Stimulated activated CD8-positive, alpha-beta memory T cell treated with anti-CD3 and anti-CD28 coated beads, Interleukin-15, amount 100 ng/mL, for 48 hours (primary cell): ENCODE measurements around the gene BCL11A.

Source experiments
- DNase-seq, 2 donors: peaks; one replicate each; pipeline ENCODE4 v3.0.0-alpha.2; 2020; ENCODE audit warnings: low read depth in 2 of 2

BCL11A gene

GRCh38 chr2:60465736-60466135 is 87.7 kb downstream of the BCL11A start:
- DNase-seq: no peak

- DNase-seq: no peak
Measured at GRCh38 chr2:60463249-60463648, 90.2 kb downstream of the BCL11A start.

GRCh38 chr2:60461421-60462108 is 91.9 kb downstream of the BCL11A start:
- no peak for DNase-seq

DNA sequence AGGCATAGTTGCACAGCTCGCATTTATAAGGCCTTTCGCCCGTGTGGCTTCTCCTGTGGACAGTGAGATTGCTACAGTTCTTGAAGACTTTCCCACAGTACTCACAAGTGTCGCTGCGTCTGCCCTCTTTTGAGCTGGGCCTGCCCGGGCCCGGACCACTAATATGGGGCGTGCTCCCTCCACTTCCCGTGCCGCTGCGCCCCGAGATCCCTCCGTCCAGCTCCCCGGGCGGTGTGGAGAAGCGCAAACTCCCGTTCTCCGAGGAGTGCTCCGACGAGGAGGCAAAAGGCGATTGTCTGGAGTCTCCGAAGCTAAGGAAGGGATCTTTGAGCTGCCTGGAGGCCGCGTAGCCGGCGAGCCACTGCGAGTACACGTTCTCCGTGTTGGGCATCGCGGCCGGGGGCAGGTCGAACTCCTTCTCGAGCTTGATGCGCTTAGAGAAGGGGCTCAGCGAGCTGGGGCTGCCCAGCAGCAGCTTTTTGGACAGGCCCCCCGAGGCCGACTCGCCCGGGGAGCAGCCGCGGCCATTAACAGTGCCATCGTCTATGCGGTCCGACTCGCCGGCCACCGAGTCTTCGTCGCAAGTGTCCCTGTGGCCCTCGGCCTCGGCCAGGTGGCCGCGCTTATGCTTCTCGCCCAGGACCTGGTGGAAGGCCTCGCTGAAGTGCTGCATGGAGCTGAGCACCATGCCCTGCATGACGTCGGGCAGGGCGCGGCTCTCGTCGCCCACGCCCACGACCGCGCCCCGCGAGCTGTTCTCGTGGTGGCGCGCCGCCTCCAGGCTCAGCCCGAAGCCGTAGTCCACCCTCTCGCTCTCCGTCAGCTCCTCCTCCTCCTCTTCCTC is 92.7 kb downstream of the BCL11A start:
- no peak for DNase-seq

GRCh38 chr2:60459851-60460250 is 93.6 kb downstream of the BCL11A start:
- DNase-seq: no peak

GRCh38 chr2:60456115-60456770 is 97.2 kb downstream of the BCL11A start:
- DNase-seq: no peak

GRCh38 chr2:60453872-60454271 is 99.6 kb downstream of the BCL11A start:
- no peak for DNase-seq

DNA sequence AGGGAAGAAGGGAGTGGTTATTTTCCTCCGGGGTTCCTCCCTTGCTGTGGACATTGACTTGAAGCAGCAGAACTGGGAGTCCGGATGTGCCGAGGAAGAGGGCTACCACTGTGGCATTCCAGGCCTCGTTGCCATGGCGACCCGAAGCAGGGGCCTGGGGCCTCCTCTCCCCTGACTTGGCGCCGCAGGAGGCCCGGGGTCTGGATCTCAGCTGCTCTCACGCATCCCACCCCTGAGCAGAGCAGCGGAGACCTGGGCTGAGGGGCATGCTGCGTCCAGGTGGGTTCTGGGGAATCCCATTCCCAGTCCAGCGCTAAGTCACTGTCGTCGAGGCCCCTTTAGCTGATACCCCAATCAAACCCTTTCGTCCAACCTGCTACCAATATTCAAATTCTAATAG is 100.2 kb downstream of the BCL11A start:
- DNase-seq: no peak

DNA sequence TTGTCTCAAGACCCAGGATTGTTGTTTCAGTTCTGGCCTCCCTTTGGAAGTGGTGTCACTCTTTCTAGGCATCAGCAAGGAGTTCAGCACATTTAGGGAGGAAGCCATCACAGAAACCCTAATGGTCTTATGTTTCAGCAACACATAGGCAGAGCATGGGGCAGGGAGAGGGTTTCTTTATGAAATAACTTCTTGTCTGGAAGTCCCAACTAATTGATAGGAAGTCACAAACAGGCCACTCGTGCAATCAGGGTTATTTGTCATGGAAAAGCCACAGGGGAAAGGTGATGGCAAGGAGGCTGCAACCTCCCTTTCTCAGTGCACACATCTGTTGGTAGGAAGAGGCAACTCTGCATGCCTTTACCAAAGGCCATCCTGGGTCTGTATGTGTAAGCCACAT is 103.0 kb downstream of the BCL11A start:
- DNase-seq: no peak

GRCh38 chr2:60447943-60448342 is 105.5 kb downstream of the BCL11A start:
- no peak for DNase-seq

- DNase-seq: no peak
Measured at GRCh38 chr2:60446413-60447267, 106.8 kb downstream of the BCL11A start.

DNA sequence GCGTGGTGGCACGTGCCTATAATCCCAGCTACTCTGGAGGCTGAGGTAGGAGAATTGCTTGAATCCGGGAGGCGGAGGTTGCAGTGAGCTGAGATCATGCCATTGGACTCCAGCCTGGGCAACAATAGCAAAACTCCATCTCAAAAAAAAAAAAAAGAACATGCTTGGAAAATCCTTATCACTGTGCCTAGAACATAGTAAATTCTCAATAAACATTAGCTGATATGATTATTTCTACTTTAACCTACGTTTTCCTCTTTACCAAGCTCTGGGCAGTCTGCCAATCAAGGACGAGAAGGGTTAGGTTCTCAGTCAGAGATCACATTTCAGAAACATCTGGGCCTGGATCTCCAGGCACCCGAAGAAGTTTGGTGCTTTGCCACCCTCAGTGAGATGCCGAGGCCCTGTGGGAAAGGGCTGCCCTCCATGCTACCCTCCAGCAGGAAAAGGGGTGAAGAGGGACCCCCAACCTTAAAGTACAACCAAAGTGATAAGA is 107.7 kb downstream of the BCL11A start:
- no peak for DNase-seq

DNA sequence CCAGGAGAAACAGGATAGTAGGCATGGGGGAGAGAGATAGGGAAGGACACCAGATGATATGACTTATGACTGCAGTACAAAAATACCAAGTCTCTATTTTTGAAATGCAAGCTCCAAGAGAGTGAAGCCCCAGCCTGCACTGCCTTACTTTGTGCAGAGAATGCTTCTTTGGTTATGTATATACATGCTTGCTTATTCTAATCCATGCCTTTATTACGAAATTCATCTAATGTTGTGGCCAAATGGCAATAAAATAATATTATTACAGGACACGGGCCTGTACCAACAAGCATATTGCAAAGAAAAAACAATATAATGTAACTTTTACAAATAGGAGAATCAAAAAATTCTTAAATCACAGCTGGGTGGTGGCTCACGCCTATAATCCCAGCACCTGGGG is 110.8 kb downstream of the BCL11A start:
- DNase-seq: no peak

GRCh38 chr2:60441800-60442199 is 111.7 kb downstream of the BCL11A start:
- DNase-seq: no peak

GRCh38 chr2:60440767-60441163 is 112.7 kb downstream of the BCL11A start:
- no peak for DNase-seq

- DNase-seq: no peak
Measured at GRCh38 chr2:60440079-60440766, 113.2 kb downstream of the BCL11A start.

GRCh38 chr2:60439219-60439974 is 114.1 kb downstream of the BCL11A start:
- DNase-seq: no peak

GRCh38 chr2:60438653-60439052 is 114.8 kb downstream of the BCL11A start:
- no peak for DNase-seq

DNA sequence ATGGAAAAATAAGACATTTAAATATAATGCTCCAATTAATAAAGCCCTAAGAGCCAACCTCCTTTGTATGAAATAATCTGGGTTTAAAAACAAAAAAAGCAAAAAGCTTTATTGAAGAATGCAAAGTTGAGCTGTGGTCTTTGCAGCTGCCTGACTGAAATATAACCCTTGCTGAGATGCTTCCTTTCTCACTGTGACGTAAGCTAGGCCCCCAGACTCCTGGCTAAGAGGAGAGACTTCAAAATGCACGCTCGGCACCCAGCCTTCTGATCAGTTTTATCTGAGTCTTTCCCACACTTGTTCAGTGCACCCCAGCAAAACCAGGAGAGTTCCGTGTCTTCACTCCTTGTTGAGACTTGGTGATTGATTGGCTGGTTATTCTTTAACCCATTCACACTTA is 115.3 kb downstream of the BCL11A start:
- no peak for DNase-seq

DNA sequence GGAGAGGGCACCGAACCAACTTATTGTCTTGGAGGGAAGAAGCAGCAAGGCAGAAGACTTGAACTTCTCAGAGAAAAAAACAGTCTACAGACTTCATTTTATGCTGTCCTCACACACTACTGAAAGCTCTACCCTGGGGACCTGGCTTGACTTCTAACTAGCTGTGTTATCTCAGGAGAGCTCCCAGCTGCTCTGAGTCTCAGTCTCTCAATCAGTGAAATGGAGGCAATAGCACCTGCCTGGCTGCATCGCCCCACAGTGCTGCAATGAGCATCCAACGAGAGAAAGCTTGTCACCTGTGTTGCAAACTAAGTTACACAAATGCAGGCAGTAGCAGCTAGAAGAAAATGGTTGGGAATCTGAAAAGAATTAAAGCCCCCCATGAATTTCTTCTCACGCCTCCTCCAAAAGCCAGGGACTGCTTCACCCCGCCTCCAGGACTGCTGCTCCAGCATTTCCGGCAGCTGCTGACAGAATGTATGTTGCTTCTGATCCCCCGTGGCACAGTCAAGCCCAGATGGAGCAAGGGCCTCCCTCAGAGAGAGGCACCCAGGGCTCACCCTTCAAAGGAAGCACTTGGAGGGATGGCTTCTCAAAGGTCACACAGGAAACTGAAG is 116.3 kb downstream of the BCL11A start:
- no peak for DNase-seq
